ENCODE measurements around the gene SORBS2.

DNA sequence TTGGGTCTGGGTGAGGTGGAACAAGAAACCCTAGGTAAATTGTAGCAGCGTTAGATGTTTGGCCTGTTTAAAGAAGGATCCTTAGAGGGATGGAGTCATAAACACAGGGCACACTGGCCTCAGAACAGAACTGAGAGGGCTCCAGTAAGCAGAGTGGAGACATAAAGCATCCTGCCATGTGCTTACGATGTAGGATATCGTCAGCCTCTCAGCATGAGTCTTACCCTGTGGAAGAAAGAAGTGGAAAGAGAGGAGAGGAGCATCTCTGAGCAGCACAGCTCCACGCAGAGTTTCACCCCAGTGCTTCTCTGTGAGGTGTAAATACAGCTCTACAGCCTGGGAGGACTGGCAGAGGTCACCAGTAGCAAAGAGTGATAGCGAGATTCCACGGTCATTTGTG is 27.8 kb upstream of the SORBS2 start:
- TF ChIP-seq, protein P1, sequence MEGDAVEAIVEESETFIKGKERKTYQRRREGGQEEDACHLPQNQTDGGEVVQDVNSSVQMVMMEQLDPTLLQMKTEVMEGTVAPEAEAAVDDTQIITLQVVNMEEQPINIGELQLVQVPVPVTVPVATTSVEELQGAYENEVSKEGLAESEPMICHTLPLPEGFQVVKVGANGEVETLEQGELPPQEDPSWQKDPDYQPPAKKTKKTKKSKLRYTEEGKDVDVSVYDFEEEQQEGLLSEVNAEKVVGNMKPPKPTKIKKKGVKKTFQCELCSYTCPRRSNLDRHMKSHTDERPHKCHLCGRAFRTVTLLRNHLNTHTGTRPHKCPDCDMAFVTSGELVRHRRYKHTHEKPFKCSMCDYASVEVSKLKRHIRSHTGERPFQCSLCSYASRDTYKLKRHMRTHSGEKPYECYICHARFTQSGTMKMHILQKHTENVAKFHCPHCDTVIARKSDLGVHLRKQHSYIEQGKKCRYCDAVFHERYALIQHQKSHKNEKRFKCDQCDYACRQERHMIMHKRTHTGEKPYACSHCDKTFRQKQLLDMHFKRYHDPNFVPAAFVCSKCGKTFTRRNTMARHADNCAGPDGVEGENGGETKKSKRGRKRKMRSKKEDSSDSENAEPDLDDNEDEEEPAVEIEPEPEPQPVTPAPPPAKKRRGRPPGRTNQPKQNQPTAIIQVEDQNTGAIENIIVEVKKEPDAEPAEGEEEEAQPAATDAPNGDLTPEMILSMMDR (IDR thresholded peaks at IDR 0.05): no peak
- TF ChIP-seq POLR2A (IDR thresholded peaks at IDR 0.05): no peak
